Measurements from ENCODE around the gene PIPOX. TPM values are rescaled to one million over a fixed set of nuclear protein-coding genes. Genes with fewer than 3 reads are reported as not detected.

Gene PIPOX
- total RNA-seq, 1 donor from 2014 or later: 2.8 TPM

GRCh38 chr17:29090750-29091605 lies 48.0 kb downstream of the PIPOX start:
- Mint-ChIP-seq H3K4me1 (ENCODE audit: low read depth) (no peaks in the 10 kb centered on the region), H3K36me3 (ENCODE audit: low read depth) (peaks cover 58% of the 10 kb centered on the region), H3K27me3 (ENCODE audit: low read depth) (no peaks in the 10 kb centered on the region), H3K4me3 (ENCODE audit: low read depth) (no peak overlapping the region), H3K27ac (no peak overlapping the region), H3K9me3 (no peaks in the 10 kb centered on the region)
- DNase-seq (ENCODE audit: low spot score): no peak
- intact Hi-C loops (cut with micrococcal nuclease): no loop called here

GRCh38 chr17:29091606-29092289 lies 48.8 kb downstream of the PIPOX start:
- intact Hi-C loops (cut with micrococcal nuclease): no loop called here
- no peak for DNase-seq (ENCODE audit: low spot score)
- H3K9me3 Mint-ChIP-seq: no peaks in the 10 kb centered on the region

DNA sequence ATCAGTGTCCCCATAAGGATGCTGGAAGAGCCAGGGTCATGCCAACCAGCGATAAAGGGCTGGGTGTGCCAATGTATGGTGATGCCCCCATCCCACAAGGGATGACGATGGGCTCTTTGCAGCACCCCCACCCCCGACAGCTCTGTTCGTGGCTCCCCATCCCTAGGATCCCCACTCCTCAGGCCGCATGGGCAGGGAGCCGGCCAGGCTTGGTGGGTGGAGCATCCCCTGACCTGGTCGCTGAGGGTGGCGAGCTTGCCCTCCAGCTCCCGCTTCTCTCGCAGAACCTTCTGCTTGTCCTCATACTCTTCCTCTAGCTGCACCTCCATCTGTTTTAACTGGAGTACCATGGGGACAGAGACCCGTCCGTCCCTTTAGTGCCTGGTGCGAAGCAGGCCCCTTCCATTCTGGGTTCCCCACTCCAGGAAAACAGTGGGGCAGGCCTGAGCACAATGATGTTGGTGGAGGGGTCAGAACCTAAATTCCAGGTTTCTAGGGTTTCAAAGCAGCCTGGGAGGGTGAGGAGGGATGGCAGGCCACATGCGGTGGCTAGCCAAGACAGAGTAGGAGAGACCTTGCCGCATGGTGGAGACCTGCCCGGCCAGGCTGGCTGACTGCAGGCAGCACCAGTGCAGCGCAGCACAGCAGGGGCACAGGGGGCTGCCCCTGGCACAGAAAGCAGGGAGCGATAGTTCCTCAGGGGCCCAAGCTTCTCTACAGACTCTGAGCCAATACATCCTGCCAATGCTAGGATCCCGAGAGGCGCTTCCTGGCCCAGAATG lies 50.3 kb downstream of the PIPOX start:
- Mint-ChIP-seq H3K4me1 (ENCODE audit: low read depth) (no peaks in the 10 kb centered on the region), H3K36me3 (ENCODE audit: low read depth) (peaks cover 54% of the 10 kb centered on the region), H3K27me3 (ENCODE audit: low read depth) (no peaks in the 10 kb centered on the region), H3K9me3 (no peaks in the 10 kb centered on the region), H3K4me3 (ENCODE audit: low read depth) (no peak overlapping the region), H3K27ac (no peak overlapping the region)
- intact Hi-C loops (cut with micrococcal nuclease): no loop called here
- no peak for DNase-seq (ENCODE audit: low spot score)

More at GRCh38 chr17:29091606-29092289, 48.8 kb downstream of the PIPOX start:
- H3K36me3 Mint-ChIP-seq (ENCODE audit: low read depth): peaks cover 55% of the 10 kb centered on the region
- no peaks in the 10 kb centered on the region for H3K4me1 Mint-ChIP-seq (ENCODE audit: low read depth)
- no peak overlapping the region for H3K4me3 Mint-ChIP-seq (ENCODE audit: low read depth)
- no peaks in the 10 kb centered on the region for H3K27me3 Mint-ChIP-seq (ENCODE audit: low read depth)
- no peak overlapping the region for H3K27ac Mint-ChIP-seq

GRCh38 chr17:29094101-29094708 lies 51.3 kb downstream of the PIPOX start:
- no peak for DNase-seq (ENCODE audit: low spot score)
- H3K27ac Mint-ChIP-seq: no peak overlapping the region
- H3K4me3 Mint-ChIP-seq (ENCODE audit: low read depth): no peak overlapping the region
- H3K27me3 Mint-ChIP-seq (ENCODE audit: low read depth): no peaks in the 10 kb centered on the region
- H3K36me3 Mint-ChIP-seq (ENCODE audit: low read depth): peaks cover 53% of the 10 kb centered on the region
- intact Hi-C loops (cut with micrococcal nuclease): no loop called here
- no peaks in the 10 kb centered on the region for H3K9me3 Mint-ChIP-seq
- H3K4me1 Mint-ChIP-seq (ENCODE audit: low read depth): no peaks in the 10 kb centered on the region

DNA sequence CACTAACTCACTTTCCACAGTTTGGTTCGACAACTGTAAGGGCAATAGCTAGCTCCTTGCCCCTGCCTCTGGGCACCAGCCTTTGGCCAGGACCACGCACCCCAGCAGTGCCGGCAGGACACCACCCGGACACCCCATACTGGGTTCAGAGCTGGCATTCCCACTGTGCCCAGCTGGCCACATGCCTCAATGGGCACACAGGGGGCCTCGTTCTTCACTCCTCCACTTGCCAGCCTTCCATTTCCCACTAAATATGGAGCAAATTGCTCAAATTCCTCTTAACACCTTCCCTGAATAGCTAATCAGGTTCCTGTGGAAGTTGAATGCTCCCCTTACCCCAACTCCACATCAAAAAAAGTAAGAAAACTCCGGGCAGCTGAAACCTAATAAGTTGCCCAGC lies 52.5 kb downstream of the PIPOX start:
- Mint-ChIP-seq H3K4me3 (ENCODE audit: low read depth) (no peak overlapping the region), H3K4me1 (ENCODE audit: low read depth) (no peaks in the 10 kb centered on the region), H3K27ac (no peak overlapping the region), H3K36me3 (ENCODE audit: low read depth) (peaks cover 56% of the 10 kb centered on the region), H3K27me3 (ENCODE audit: low read depth) (no peaks in the 10 kb centered on the region), H3K9me3 (no peaks in the 10 kb centered on the region)
- intact Hi-C loops (cut with micrococcal nuclease): no loop called here
- DNase-seq (ENCODE audit: low spot score): no peak

GRCh38 chr17:29096094-29096493 lies 53.2 kb downstream of the PIPOX start:
- Mint-ChIP-seq H3K4me3 (ENCODE audit: low read depth) (no peak overlapping the region), H3K36me3 (ENCODE audit: low read depth) (peaks cover 53% of the 10 kb centered on the region), H3K27ac (no peak overlapping the region), H3K9me3 (no peaks in the 10 kb centered on the region), H3K27me3 (ENCODE audit: low read depth) (no peaks in the 10 kb centered on the region), H3K4me1 (ENCODE audit: low read depth) (no peaks in the 10 kb centered on the region)
- intact Hi-C loops (cut with micrococcal nuclease): no loop called here
- no peak for DNase-seq (ENCODE audit: low spot score)

DNA sequence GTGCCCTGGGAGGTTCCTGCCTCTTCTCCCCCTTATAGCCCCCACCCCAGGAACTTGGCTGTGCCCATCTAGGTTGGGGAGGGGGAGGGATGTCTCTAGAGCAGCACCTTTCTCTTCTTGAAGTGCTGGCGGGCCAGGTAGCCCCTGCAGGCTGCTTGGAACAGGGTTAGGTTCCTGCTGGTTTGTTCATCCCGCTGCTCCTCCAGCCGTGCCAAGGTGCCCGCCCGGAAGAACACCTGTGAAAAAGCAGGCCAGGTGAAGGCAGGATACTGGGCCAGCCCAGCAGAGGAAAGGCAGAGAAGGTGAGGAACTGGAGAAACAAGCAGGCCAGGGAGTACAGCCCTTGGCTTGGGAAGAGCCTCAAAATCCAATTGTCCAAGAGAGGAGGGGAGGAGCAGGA lies 56.6 kb downstream of the PIPOX start:
- DNase-seq (ENCODE audit: low spot score): no peak
- Mint-ChIP-seq H3K9me3 (no peaks in the 10 kb centered on the region), H3K27ac (no peak overlapping the region), H3K4me1 (ENCODE audit: low read depth) (no peaks in the 10 kb centered on the region), H3K36me3 (ENCODE audit: low read depth) (peaks cover 49% of the 10 kb centered on the region), H3K27me3 (ENCODE audit: low read depth) (no peaks in the 10 kb centered on the region), H3K4me3 (ENCODE audit: low read depth) (no peak overlapping the region)
- intact Hi-C loops (cut with micrococcal nuclease): no loop called here

DNA sequence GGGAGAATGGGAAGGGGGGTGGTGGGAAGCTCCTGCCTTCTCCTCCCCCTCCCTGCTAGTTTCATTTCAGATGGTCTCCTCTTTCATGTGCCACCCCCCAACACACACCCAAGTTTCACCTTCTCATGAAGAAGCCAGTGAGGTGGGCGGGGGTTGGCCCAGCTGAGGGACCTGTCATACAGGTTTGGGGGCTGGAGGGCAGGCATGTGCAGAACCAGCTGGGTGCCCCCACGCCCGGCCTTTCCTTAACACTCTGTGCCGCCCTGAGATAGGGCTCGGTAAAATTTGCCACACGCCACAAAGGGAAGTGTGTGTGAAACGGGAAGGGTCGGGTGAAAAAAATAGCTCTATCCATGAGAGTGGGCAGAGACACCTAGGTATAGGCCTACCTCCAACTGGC lies 57.4 kb downstream of the PIPOX start:
- H3K36me3 Mint-ChIP-seq (ENCODE audit: low read depth): peaks cover 52% of the 10 kb centered on the region
- no peak for DNase-seq (ENCODE audit: low spot score)
- intact Hi-C loops (cut with micrococcal nuclease): no loop called here
- no peaks in the 10 kb centered on the region for H3K4me1 Mint-ChIP-seq (ENCODE audit: low read depth)
- no peak overlapping the region for H3K27ac Mint-ChIP-seq
- H3K9me3 Mint-ChIP-seq: no peaks in the 10 kb centered on the region
- no peaks in the 10 kb centered on the region for H3K27me3 Mint-ChIP-seq (ENCODE audit: low read depth)
- H3K4me3 Mint-ChIP-seq (ENCODE audit: low read depth): no peak overlapping the region

DNA sequence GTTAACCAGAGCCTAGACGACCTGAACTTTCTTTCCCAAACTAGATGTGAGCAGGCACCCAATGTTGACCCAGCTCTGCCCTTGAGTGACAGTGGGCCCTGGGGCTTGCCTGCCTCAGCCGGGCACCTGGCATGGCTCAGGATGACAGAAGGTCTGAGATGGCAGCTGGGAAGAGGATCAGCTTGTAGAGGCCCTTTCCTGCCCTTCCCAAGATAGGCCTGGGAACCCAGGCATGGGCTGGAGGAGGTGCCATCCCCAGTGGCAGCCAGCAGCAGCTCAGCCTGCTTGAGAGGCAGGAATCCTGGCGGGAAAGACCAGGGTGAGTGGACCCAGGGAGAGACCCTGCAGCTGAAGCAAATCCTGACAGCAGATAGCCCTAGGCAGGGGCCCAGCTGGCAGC lies 59.1 kb downstream of the PIPOX start:
- Mint-ChIP-seq H3K9me3 (no peaks in the 10 kb centered on the region), H3K4me3 (ENCODE audit: low read depth) (no peak overlapping the region), H3K36me3 (ENCODE audit: low read depth) (peaks cover 47% of the 10 kb centered on the region), H3K27ac (no peak overlapping the region), H3K27me3 (ENCODE audit: low read depth) (no peaks in the 10 kb centered on the region), H3K4me1 (ENCODE audit: low read depth) (no peaks in the 10 kb centered on the region)
- no peak for DNase-seq (ENCODE audit: low spot score)
- intact Hi-C loops (cut with micrococcal nuclease): no loop called here

DNA sequence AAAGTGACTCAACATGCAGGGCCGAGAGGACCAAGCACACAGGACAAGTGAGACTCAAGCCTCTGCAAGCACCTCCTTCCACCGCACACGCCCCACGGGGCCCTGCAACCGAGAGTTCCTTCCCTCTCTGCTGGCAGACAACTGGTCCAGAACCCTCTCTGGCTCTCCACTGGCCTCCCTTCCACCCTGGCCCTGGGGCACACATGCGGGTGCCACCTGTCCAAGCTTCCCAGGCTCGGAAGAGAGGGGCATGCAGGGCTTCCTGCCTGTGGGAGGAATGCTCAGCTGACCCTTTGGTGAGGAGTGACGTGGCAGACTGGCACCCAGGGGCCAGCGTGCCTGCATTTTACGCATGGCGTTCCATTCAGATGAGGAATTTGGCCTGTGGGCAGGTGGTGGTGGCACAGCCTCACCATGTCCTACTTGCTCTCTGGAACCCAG lies 59.8 kb downstream of the PIPOX start:
- Mint-ChIP-seq H3K27ac (no peak overlapping the region), H3K4me1 (ENCODE audit: low read depth) (no peaks in the 10 kb centered on the region), H3K27me3 (ENCODE audit: low read depth) (no peaks in the 10 kb centered on the region), H3K4me3 (ENCODE audit: low read depth) (no peak overlapping the region), H3K36me3 (ENCODE audit: low read depth) (peaks cover 44% of the 10 kb centered on the region), H3K9me3 (no peaks in the 10 kb centered on the region)
- intact Hi-C loops (cut with micrococcal nuclease): no loop called here
- DNase-seq (ENCODE audit: low spot score): no peak

GRCh38 chr17:29103341-29103740 lies 60.4 kb downstream of the PIPOX start:
- intact Hi-C loops (cut with micrococcal nuclease): no loop called here
- Mint-ChIP-seq H3K27me3 (ENCODE audit: low read depth) (no peaks in the 10 kb centered on the region), H3K4me1 (ENCODE audit: low read depth) (no peaks in the 10 kb centered on the region), H3K9me3 (no peaks in the 10 kb centered on the region), H3K4me3 (ENCODE audit: low read depth) (no peak overlapping the region), H3K36me3 (ENCODE audit: low read depth) (peaks cover 42% of the 10 kb centered on the region), H3K27ac (no peak overlapping the region)
- no peak for DNase-seq (ENCODE audit: low spot score)
